OCI-LY7 (cell line): Measurements from ENCODE around the gene NTNG2. TPM values are rescaled to one million over a fixed set of nuclear protein-coding genes. Genes with fewer than 3 reads are reported as not detected.

ENCODE experiments used
- BruUV-seq: library from RNA; stranded (reverse); fragments of 400-500 nt; replicated peaks from 2 replicates; lab custom pipeline; 2021; lab: Mats Ljungman, UMichigan
- CTCF ChIA-PET: fragments of 300-600 bp; sonication (Branson Sonifier 250); formaldehyde crosslinking; loops from one replicate; lab custom pipeline; 2022; ENCODE audit warnings: antibody characterized with exemption; ENCODE audit not compliant: unreplicated experiment; lab: Charles Lee
- POLR2A ChIA-PET: fragments of 300-600 bp; sonication (Branson Sonifier 250); formaldehyde crosslinking; loops from one replicate; lab custom pipeline; 2022; ENCODE audit warnings: antibody characterized with exemption; lab: Charles Lee
- DNase-seq: peaks from one replicate; pipeline ENCODE4 v3.0.0-alpha.2; 2015; ENCODE audit warnings: low spot score
- H2AFZ ChIP-seq: fragments of 200-600 bp; sonication (generic), shearing (Covaris generic); 2 replicates; pipeline ENCODE4 v1.6.1; 2014; ENCODE audit warnings: mild to moderate bottlenecking, antibody characterized with exemption, low read length, moderate library complexity
- H3K27ac ChIP-seq: fragments of 200-600 bp; sonication (generic); 2 replicates; pipeline ENCODE4 v1.5.1; 2014; ENCODE audit warnings: mixed run types, low read depth, mild to moderate bottlenecking, moderate library complexity, low read length, inconsistent platforms; ENCODE audit not compliant: poor library complexity, severe bottlenecking
- H3K36me3 ChIP-seq: fragments of 200-600 bp; sonication (generic); 2 replicates; pipeline ENCODE4 v1.6.1; 2014; ENCODE audit warnings: mild to moderate bottlenecking, antibody characterized with exemption, low read length, moderate library complexity, mixed read lengths; ENCODE audit not compliant: insufficient read depth
- H3K4me1 ChIP-seq: fragments of 200-600 bp; sonication (generic); 2 replicates; pipeline ENCODE4 v1.5.1; 2014; ENCODE audit warnings: mild to moderate bottlenecking, low read length; ENCODE audit not compliant: insufficient read depth, poor library complexity, severe bottlenecking
- H3K4me2 ChIP-seq: fragments of 200-600 bp; sonication (generic); 2 replicates; pipeline ENCODE4 v1.6.1; 2014; ENCODE audit warnings: mild to moderate bottlenecking, low read length
- H3K4me3 ChIP-seq: fragments of 200-600 bp; sonication (generic); 2 replicates; pipeline ENCODE4 v1.5.1; 2014; ENCODE audit warnings: mild to moderate bottlenecking, low read depth, low read length; ENCODE audit not compliant: poor library complexity, severe bottlenecking
- H3K79me2 ChIP-seq: fragments of 200-600 bp; sonication (generic); 2 replicates; pipeline ENCODE4 v1.6.1; 2016; ENCODE audit warnings: low read depth, mild to moderate bottlenecking, low read length, moderate library complexity, mixed read lengths; ENCODE audit not compliant: insufficient read depth
- H3K9me2 ChIP-seq: fragments of 200-600 bp; sonication (generic); 2 replicates; pipeline ENCODE4 v1.6.1; 2016; ENCODE audit warnings: mild to moderate bottlenecking, low read length, mixed read lengths; ENCODE audit not compliant: insufficient read depth
- H3K9me3 ChIP-seq: fragments of 200-600 bp; sonication (generic); 2 replicates; pipeline ENCODE4 v1.6.1; 2014; ENCODE audit warnings: mild to moderate bottlenecking, mixed run types, low read length, mixed read lengths
- H4K20me1 ChIP-seq: fragments of 200-600 bp; sonication (generic); 2 replicates; pipeline ENCODE4 v1.6.1; 2014; ENCODE audit warnings: mild to moderate bottlenecking, antibody characterized with exemption, low read length, moderate library complexity, mixed read lengths; ENCODE audit not compliant: insufficient read depth
- EZH2phosphoT487 ChIP-seq: fragments of 200-600 bp; sonication (generic); IDR thresholded peaks from 2 replicates; pipeline ENCODE4 v1.6.1; 2018; ENCODE audit warnings: low read depth, borderline replicate concordance, mild to moderate bottlenecking, mixed run types, antibody characterized with exemption, low read length, moderate library complexity, mixed read lengths
- intact Hi-C: fragments of 100-400 bp; cut with micrococcal nuclease; formaldehyde crosslinking; loops from one replicate; pipeline ENCODE4 v1.10.0; 2022; ENCODE audit not compliant: unreplicated experiment
- total RNA-seq, 2 experiments: library from RNA; depleted of rRNA in 1 of 2; stranded (reverse); fragments of >200 nt in 1 of 2; shearing (Covaris generic) in 1 of 2; gene quantifications; 2 replicates each; pipeline ENCODE4 v1.2.3, GENCODE V29; 2014 to 2022
- TF ChIP-seq, protein P1 (sequence below): fragments of 200-600 bp; sonication (generic); conservative IDR thresholded peaks from 2 replicates; pipeline ENCODE4 v1.5.1; 2014; ENCODE audit warnings: mild to moderate bottlenecking, antibody characterized with exemption, low read length, moderate library complexity, mixed read lengths

Gene NTNG2
- total RNA-seq, 2 experiments from 2014 or later, result 3.2 to 7.5 TPM

DNA sequence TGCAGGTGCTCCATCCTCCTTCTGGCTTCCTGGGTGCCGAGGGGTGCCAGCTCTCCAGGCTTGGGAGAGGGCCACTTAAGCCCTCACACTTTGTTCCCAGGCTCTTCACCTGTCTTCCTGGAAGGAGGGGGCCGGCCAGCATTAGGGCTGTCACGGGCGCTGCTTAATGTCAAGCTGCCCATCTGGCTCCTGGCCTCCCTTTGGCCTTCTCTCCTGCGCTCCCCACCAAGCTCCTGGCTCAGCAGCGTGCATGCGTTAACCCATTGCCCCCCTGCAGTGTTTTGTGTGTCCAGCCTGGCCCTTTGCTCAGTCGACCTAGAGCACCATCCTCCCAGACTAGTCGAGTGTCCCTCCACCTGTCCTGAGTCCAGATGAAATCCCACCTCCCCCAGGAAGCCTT, 21.3 kb downstream of the NTNG2 start:
- CTCF ChIA-PET, result no interaction called here
- no TSS peak for BruUV-seq

DNA sequence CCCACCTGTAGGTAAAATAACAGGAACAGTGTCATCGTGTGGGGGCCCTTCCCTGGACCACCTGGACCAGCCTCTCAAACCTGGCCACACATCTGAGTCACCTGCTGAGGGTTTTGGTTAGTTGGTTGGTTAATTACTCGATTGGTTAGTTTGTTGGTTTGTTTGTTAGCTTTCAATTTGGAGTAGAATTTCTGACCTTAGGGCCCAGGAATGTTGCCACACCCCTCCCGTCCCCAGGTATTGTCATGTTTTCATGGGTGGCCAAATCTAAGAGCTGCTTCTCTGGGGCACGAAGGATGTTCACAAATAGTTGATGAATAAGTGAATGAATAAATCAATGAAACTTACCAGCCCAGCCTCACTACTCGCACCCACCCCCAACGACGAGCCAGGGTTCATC, 21.9 kb downstream of the NTNG2 start:
- no peak overlapping the region for H3K27ac ChIP-seq
- H3K9me2 ChIP-seq, result no peaks in the 10 kb centered on the region
- no peak overlapping the region for H3K4me3 ChIP-seq
- ChIA-PET CTCF (no interaction called here), POLR2A (no interaction called here)
- no peaks in the 10 kb centered on the region for H3K36me3 ChIP-seq
- BruUV-seq, result no TSS peak
- no peaks in the 10 kb centered on the region for H3K4me1 ChIP-seq
- no peak for DNase-seq
- no peaks in the 10 kb centered on the region for H3K9me3 ChIP-seq
- H4K20me1 ChIP-seq, result no peaks in the 10 kb centered on the region; the same call in 1 of the 2 replicates
- TF ChIP-seq, protein P1, sequence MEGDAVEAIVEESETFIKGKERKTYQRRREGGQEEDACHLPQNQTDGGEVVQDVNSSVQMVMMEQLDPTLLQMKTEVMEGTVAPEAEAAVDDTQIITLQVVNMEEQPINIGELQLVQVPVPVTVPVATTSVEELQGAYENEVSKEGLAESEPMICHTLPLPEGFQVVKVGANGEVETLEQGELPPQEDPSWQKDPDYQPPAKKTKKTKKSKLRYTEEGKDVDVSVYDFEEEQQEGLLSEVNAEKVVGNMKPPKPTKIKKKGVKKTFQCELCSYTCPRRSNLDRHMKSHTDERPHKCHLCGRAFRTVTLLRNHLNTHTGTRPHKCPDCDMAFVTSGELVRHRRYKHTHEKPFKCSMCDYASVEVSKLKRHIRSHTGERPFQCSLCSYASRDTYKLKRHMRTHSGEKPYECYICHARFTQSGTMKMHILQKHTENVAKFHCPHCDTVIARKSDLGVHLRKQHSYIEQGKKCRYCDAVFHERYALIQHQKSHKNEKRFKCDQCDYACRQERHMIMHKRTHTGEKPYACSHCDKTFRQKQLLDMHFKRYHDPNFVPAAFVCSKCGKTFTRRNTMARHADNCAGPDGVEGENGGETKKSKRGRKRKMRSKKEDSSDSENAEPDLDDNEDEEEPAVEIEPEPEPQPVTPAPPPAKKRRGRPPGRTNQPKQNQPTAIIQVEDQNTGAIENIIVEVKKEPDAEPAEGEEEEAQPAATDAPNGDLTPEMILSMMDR, result no peak
- TF ChIP-seq EZH2phosphoT487, result no peak
- no peaks in the 10 kb centered on the region for H3K79me2 ChIP-seq
- intact Hi-C loops, result no loop called here
- no peak overlapping the region for H2AFZ ChIP-seq
- H3K4me2 ChIP-seq, result no peak overlapping the region

More for the DNA sequence above, 21.3 kb downstream of the NTNG2 start:
- no peaks in the 10 kb centered on the region for H3K9me3 ChIP-seq
- TF ChIP-seq EZH2phosphoT487, result no peak
- TF ChIP-seq, protein P1, result no peak
- no peaks in the 10 kb centered on the region for H3K36me3 ChIP-seq
- H3K27ac ChIP-seq, result no peak overlapping the region
- no peak overlapping the region for H2AFZ ChIP-seq
- H3K4me2 ChIP-seq, result no peak overlapping the region
- POLR2A ChIA-PET, result no interaction called here
- H3K4me3 ChIP-seq, result no peak overlapping the region
- intact Hi-C loops, result no loop called here
- H4K20me1 ChIP-seq, result no peaks in the 10 kb centered on the region; the same call in 1 of the 2 replicates
- DNase-seq, result no peak
- H3K9me2 ChIP-seq, result no peaks in the 10 kb centered on the region
- no peaks in the 10 kb centered on the region for H3K79me2 ChIP-seq
- H3K4me1 ChIP-seq, result no peaks in the 10 kb centered on the region

DNA sequence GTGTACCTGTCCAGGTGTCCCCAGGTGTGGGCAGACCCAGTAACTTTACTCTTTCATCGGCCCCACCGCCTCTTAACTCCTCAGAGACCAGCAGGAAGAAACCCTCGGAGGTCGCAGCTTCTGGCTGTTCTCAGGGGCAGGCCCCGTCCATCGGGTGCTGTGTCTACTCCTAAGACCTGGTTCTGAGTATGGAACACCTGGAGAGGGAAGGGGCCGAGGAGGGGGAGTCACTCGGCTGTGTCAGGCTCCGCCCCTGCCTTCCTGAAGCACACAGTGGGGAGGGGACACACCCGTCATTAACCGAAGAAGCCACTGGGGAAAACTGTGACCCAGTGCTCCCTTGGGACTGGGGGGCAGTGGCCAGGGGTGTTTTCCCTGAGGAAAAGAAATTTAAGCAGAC, 22.3 kb downstream of the NTNG2 start:
- H3K4me1 ChIP-seq, result no peaks in the 10 kb centered on the region
- no peak overlapping the region for H3K4me3 ChIP-seq
- H3K9me3 ChIP-seq, result no peaks in the 10 kb centered on the region
- no TSS peak for BruUV-seq
- no peaks in the 10 kb centered on the region for H3K9me2 ChIP-seq
- intact Hi-C loops, result no loop called here
- ChIA-PET CTCF (no interaction called here), POLR2A (no interaction called here)
- no peaks in the 10 kb centered on the region for H3K36me3 ChIP-seq
- H3K27ac ChIP-seq, result no peak overlapping the region
- TF ChIP-seq EZH2phosphoT487, result no peak
- TF ChIP-seq, protein P1, result no peak
- no peak overlapping the region for H2AFZ ChIP-seq
- H3K4me2 ChIP-seq, result no peak overlapping the region
- no peaks in the 10 kb centered on the region for H3K79me2 ChIP-seq
- H4K20me1 ChIP-seq, result no peaks in the 10 kb centered on the region; the same call in 1 of the 2 replicates
- no peak for DNase-seq
